Hepatocyte (in vitro differentiated cells): ENCODE data around the gene WNK2. TPM values are rescaled to one million over a fixed set of nuclear protein-coding genes. Genes with fewer than 3 reads are reported as not detected.

Source experiments
- DNase-seq: peaks from one replicate; pipeline ENCODE4 v3.0.0-alpha.2; 2016; ENCODE audit warnings: low spot score
- H2AFZ ChIP-seq: fragments of 200-600 bp; sonication (generic); 2 replicates; pipeline ENCODE4 v1.6.0; 2016; ENCODE audit warnings: antibody characterized with exemption, mild to moderate bottlenecking
- H3K27ac ChIP-seq: fragments of 200-600 bp; sonication (generic); 2 replicates; pipeline ENCODE4 v1.5.1; 2016; ENCODE audit warnings: mild to moderate bottlenecking
- H3K27me3 ChIP-seq: fragments of 200-600 bp; sonication (generic); 2 replicates; pipeline ENCODE4 v1.6.1; 2016
- H3K36me3 ChIP-seq: fragments of 200-600 bp; sonication (generic); replicated peaks from 2 replicates; pipeline ENCODE4 v1.5.1; 2016; ENCODE audit warnings: low read depth; ENCODE audit not compliant: insufficient read depth
- H3K4me1 ChIP-seq: fragments of 200-600 bp; sonication (generic); 2 replicates; pipeline ENCODE4 v1.5.1; 2016; ENCODE audit warnings: mild to moderate bottlenecking, moderate library complexity; ENCODE audit not compliant: insufficient read depth
- H3K4me2 ChIP-seq: fragments of 200-600 bp; sonication (generic); 2 replicates; pipeline ENCODE4 v1.6.0; 2016
- H3K4me3 ChIP-seq: fragments of 200-600 bp; sonication (generic); 2 replicates; pipeline ENCODE4 v1.5.1; 2016; ENCODE audit warnings: mild to moderate bottlenecking
- H3K79me2 ChIP-seq: fragments of 200-600 bp; sonication (generic); 2 replicates; pipeline ENCODE4 v1.6.0; 2017; ENCODE audit warnings: mild to moderate bottlenecking
- H3K9me2 ChIP-seq: fragments of 200-600 bp; sonication (generic); replicated peaks from 2 replicates; pipeline ENCODE4 v1.6.0; 2017; ENCODE audit warnings: mild to moderate bottlenecking; ENCODE audit not compliant: insufficient read depth
- H3K9me3 ChIP-seq: fragments of 200-600 bp; sonication (generic); 2 replicates; pipeline ENCODE4 v1.5.1; 2016; ENCODE audit warnings: low read depth, mild to moderate bottlenecking
- H4K20me1 ChIP-seq: fragments of 200-600 bp; sonication (generic); 2 replicates; pipeline ENCODE4 v1.6.0; 2016; ENCODE audit warnings: mild to moderate bottlenecking; ENCODE audit not compliant: insufficient read depth, poor library complexity, severe bottlenecking
- EZH2 ChIP-seq: fragments of 200-600 bp; sonication (generic); IDR thresholded peaks from 2 replicates; pipeline ENCODE4 v1.6.1; 2016; ENCODE audit warnings: antibody characterized with exemption, mild to moderate bottlenecking, borderline replicate concordance
- EZH2phosphoT487 ChIP-seq: fragments of 200-600 bp; sonication (generic); IDR thresholded peaks from one replicate; pipeline ENCODE4 v1.6.1; 2018; ENCODE audit warnings: antibody characterized with exemption, mild to moderate bottlenecking, low read depth, moderate library complexity; ENCODE audit not compliant: unreplicated experiment, severe bottlenecking
- WGBS: methylation state at CpG from one replicate; pipeline ENCODE4 v1.1.6; 2016; ENCODE audit warnings: low lambda C conversion rate; ENCODE audit errors: missing lambda C conversion rate; 5-methylcytosine and 5-hydroxymethylcytosine counted together
- polyA plus RNA-seq: library from polyadenylated mRNA; unstranded; fragments of >200 nt; fragmentation: Nextera tagmentation; extraction: Ambion mirVana; gene quantifications from 2 replicates; pipeline ENCODE4 v1.2.1, GENCODE V29; 2016
- total RNA-seq: library from RNA; depleted of rRNA; stranded (reverse); fragments of >200 nt; gene quantifications from 2 replicates; pipeline ENCODE4 v1.2.3, GENCODE V29; 2014
- TF ChIP-seq, protein P1 (sequence below): fragments of 200-600 bp; sonication (generic); IDR thresholded peaks from 2 replicates; pipeline ENCODE4 v1.5.1; 2016; ENCODE audit warnings: antibody characterized with exemption, mild to moderate bottlenecking; ENCODE audit not compliant: poor library complexity

The WNK2 gene
- total and polyA plus RNA-seq, 2 experiments from 2014 or later, result 8.9 to 13.5 TPM

DNA sequence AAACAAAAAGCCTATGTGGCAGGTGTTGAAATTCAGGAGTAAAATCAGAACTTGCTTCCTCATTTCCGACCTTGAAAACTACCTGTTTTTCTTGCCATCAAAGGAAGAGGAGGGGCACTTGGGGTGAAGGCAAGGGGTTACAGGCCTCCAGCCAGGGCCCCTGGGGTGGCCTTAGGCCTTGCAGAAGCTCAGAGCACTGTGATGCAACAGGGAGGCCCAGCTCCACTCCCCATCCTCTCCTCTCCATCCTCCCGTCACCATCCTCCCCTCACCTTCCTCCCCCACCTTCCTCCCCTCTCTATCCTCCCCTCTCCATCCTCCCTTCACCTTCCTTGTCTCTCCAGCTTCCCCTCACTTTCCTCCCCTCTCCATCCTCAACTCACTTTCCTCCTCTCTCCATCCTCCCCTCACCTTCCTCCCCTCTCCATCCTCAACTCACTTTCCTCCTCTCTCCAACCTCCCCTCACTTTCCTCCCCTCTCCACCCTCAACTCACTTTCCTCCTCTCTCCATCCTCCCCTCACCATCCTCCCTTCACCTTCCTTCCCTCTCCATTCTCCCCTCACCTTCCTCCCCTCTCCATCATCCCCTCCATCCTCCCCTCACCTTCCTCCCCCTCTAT lies 111.6 kb downstream of the WNK2 start:
- H3K27me3 ChIP-seq, result no peaks in the 10 kb centered on the region
- H2AFZ ChIP-seq, result no peak overlapping the region
- H3K4me1 ChIP-seq, result no peaks in the 10 kb centered on the region
- no peak overlapping the region for H3K27ac ChIP-seq
- WGBS, result 69% methylated on average over 1 of the region's 2 CpGs
- H3K4me2 ChIP-seq, result no peak overlapping the region
- no peak overlapping the region for H3K4me3 ChIP-seq
- H4K20me1 ChIP-seq, result no peaks in the 10 kb centered on the region
- H3K9me2 ChIP-seq, result no peaks in the 10 kb centered on the region
- no peaks in the 10 kb centered on the region for H3K36me3 ChIP-seq
- no peaks in the 10 kb centered on the region for H3K9me3 ChIP-seq
- no peak for TF ChIP-seq EZH2
- TF ChIP-seq, protein P1, sequence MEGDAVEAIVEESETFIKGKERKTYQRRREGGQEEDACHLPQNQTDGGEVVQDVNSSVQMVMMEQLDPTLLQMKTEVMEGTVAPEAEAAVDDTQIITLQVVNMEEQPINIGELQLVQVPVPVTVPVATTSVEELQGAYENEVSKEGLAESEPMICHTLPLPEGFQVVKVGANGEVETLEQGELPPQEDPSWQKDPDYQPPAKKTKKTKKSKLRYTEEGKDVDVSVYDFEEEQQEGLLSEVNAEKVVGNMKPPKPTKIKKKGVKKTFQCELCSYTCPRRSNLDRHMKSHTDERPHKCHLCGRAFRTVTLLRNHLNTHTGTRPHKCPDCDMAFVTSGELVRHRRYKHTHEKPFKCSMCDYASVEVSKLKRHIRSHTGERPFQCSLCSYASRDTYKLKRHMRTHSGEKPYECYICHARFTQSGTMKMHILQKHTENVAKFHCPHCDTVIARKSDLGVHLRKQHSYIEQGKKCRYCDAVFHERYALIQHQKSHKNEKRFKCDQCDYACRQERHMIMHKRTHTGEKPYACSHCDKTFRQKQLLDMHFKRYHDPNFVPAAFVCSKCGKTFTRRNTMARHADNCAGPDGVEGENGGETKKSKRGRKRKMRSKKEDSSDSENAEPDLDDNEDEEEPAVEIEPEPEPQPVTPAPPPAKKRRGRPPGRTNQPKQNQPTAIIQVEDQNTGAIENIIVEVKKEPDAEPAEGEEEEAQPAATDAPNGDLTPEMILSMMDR, result no peak
- no peak for TF ChIP-seq EZH2phosphoT487
- no peaks in the 10 kb centered on the region for H3K79me2 ChIP-seq
- DNase-seq, result no peak

DNA sequence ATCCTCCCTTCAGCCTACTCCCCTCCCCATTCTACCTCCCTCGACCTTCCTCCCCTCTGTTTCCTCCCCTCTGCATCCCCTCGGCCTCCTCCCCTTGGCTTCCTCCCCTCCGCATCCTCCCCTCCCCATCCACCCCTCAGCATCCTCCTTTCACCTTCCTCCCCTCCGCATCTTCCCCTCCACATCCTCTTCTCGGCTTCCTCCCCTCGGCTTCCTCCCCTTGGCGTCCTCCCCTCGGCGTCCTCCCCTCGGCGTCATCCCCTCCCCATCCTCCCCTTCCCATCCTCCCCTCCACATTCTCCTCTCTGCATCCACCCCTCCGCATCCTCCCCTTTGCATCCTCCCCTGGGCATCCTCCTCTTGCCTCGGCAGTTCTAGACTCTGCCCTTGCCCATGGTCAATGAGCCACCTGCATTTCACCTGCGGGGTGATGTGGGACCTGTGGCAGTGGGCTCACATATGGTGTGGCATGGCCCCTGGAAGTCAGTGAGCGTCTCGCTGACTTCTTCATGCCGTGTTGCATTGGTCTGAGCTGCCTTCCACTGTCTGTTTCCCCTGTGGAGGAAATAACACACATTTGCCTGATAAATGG lies 113.0 kb downstream of the WNK2 start:
- Histone ChIP-seq H4K20me1 (no peaks in the 10 kb centered on the region), H3K4me2 (no peak overlapping the region), H3K79me2 (no peaks in the 10 kb centered on the region), H3K9me3 (no peaks in the 10 kb centered on the region), H3K36me3 (no peaks in the 10 kb centered on the region), H3K27me3 (no peaks in the 10 kb centered on the region), H3K27ac (no peak overlapping the region), H3K4me3 (no peak overlapping the region), H2AFZ (no peak overlapping the region), H3K9me2 (no peaks in the 10 kb centered on the region), H3K4me1 (no peaks in the 10 kb centered on the region)
- 88% methylated on average over 6 of the region's 17 CpGs for WGBS
- DNase-seq, result no peak
- TF ChIP-seq, protein P1, result no peak
- no peak for TF ChIP-seq EZH2
- TF ChIP-seq EZH2phosphoT487, result no peak

DNA sequence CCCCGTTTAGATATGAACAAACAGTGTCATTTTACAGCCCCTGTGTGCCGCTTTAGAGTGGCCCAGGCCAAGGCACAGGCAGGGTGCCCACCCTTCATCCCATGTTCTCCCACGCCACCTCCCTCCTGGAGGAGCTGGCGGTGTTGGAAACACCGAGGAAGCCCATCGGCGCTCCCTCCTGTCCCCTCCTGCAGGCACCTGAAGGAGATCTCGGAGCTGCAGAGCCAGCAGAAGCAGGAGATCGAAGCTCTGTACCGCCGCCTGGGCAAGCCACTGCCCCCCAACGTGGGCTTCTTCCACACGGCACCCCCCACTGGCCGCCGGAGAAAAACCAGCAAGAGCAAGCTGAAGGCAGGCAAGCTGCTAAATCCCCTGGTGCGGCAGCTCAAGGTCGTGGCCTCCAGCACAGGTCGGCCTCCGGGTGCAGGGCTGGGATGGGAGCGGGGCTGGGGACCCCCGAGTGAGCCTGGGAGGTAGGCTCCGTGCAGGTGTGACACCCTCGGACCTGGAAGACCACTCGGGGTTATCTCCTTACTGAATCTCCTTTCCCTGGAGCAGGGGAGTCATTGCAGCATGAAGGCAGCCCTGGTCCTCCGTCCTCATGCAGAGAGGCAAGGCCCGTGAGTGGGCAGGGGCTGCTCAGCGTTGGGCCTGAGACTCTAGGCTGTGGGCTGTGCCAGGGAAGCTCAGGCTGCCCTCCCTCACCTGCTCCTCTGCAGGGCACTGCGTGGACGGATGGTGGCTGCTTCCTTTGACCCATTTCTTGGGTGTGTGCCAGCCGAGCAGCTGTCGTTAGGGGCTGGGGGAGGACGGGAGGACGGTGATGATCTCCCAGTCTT lies 113.9 kb downstream of the WNK2 start:
- H3K9me3 ChIP-seq, result no peaks in the 10 kb centered on the region
- no peak for DNase-seq
- H3K36me3 ChIP-seq, result no peaks in the 10 kb centered on the region
- H3K27ac ChIP-seq, result no peak overlapping the region
- no peaks in the 10 kb centered on the region for H3K9me2 ChIP-seq
- TF ChIP-seq EZH2phosphoT487, result no peak
- no peak for TF ChIP-seq EZH2
- TF ChIP-seq, protein P1, result no peak
- no peaks in the 10 kb centered on the region for H3K27me3 ChIP-seq
- H3K79me2 ChIP-seq, result no peaks in the 10 kb centered on the region
- H4K20me1 ChIP-seq, result no peaks in the 10 kb centered on the region
- no peak overlapping the region for H2AFZ ChIP-seq
- no peak overlapping the region for H3K4me3 ChIP-seq
- H3K4me1 ChIP-seq, result no peaks in the 10 kb centered on the region
- 85% methylated on average over 32 of the region's 33 CpGs for WGBS
- H3K4me2 ChIP-seq, result no peak overlapping the region
